Measurements from ENCODE around the gene TBXA2R. TPM values are rescaled to one million over a fixed set of nuclear protein-coding genes. Genes with fewer than 3 reads are reported as not detected.

TBXA2R gene
- total RNA-seq, 1 experiment from 2014 or later = not detected

- TF ChIP-seq, protein P1, sequence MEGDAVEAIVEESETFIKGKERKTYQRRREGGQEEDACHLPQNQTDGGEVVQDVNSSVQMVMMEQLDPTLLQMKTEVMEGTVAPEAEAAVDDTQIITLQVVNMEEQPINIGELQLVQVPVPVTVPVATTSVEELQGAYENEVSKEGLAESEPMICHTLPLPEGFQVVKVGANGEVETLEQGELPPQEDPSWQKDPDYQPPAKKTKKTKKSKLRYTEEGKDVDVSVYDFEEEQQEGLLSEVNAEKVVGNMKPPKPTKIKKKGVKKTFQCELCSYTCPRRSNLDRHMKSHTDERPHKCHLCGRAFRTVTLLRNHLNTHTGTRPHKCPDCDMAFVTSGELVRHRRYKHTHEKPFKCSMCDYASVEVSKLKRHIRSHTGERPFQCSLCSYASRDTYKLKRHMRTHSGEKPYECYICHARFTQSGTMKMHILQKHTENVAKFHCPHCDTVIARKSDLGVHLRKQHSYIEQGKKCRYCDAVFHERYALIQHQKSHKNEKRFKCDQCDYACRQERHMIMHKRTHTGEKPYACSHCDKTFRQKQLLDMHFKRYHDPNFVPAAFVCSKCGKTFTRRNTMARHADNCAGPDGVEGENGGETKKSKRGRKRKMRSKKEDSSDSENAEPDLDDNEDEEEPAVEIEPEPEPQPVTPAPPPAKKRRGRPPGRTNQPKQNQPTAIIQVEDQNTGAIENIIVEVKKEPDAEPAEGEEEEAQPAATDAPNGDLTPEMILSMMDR (IDR thresholded peaks at IDR 0.05; ENCODE audit: unreplicated experiment) = no peak
- Mint-ChIP-seq H3K4me1 (ENCODE audit: insufficient read depth, unreplicated experiment) (peaks cover 7% of the 10 kb centered on the region), H3K27ac (ENCODE audit: low read depth, unreplicated experiment) (no peak overlapping the region), H3K36me3 (ENCODE audit: insufficient read depth, unreplicated experiment) (no peaks in the 10 kb centered on the region), H3K9me3 (ENCODE audit: unreplicated experiment) (no peaks in the 10 kb centered on the region), H3K4me3 (ENCODE audit: unreplicated experiment) (no peak overlapping the region), H3K27me3 (ENCODE audit: insufficient read depth, unreplicated experiment) (no peaks in the 10 kb centered on the region)
- BruUV-seq (replicated peaks) = no TSS peak
- intact Hi-C loops (cut with micrococcal nuclease) = no loop called here
- no peak for DNase-seq (ENCODE audit: unreplicated experiment)
- ChIA-PET POLR2A (interaction anchor here (0.5 kb wide), 1 partner anchor 1265 kb away, joined by 3 read pairs; no protein-coding TSS in a partner anchor), CTCF (no interaction called here)
These were observed 3.4 kb downstream of the TBXA2R start for GRCh38 chr19:3603121-3603811.

GRCh38 chr19:3601021-3601420 lies 5.7 kb downstream of the TBXA2R start:
- H3K36me3 Mint-ChIP-seq (ENCODE audit: insufficient read depth, unreplicated experiment) = no peaks in the 10 kb centered on the region
- ChIA-PET POLR2A (interaction anchor here (0.6 kb wide), 1 partner anchor 60 kb away, joined by 3 read pairs; no protein-coding TSS in a partner anchor), CTCF (no interaction called here)
- no peaks in the 10 kb centered on the region for H3K4me1 Mint-ChIP-seq (ENCODE audit: insufficient read depth, unreplicated experiment)
- DNase-seq (ENCODE audit: unreplicated experiment) = no peak
- no peak overlapping the region for H3K4me3 Mint-ChIP-seq (ENCODE audit: unreplicated experiment)
- BruUV-seq (replicated peaks) = no TSS peak
- intact Hi-C loops (cut with micrococcal nuclease) = no loop called here
- H3K9me3 Mint-ChIP-seq (ENCODE audit: unreplicated experiment) = no peaks in the 10 kb centered on the region
- H3K27me3 Mint-ChIP-seq (ENCODE audit: insufficient read depth, unreplicated experiment) = no peaks in the 10 kb centered on the region
- TF ChIP-seq, protein P1 (IDR thresholded peaks at IDR 0.05; ENCODE audit: unreplicated experiment) = no peak
- no peak overlapping the region for H3K27ac Mint-ChIP-seq (ENCODE audit: low read depth, unreplicated experiment)

DNA sequence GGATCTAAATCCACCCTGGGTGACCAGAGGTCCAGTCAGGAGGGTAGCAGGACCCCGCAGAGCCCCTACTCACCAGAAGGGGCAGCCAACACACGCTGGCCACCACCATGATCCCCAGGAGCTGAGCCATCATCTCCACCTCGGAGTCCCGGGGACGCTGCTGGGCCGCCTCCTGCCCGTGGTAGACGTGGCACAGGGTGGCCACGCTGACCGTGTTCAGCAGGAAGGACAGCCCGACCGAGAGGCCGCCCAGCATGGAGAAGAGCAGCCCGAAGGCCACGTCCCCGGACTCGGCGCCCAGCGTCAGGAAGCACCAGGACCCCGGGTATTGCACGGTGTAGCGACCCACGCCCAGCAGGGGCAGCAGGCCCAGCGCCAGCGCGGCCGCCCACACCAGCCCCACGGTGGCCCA lies 6.9 kb downstream of the TBXA2R start:
- Mint-ChIP-seq H3K4me1 (ENCODE audit: insufficient read depth, unreplicated experiment) (no peaks in the 10 kb centered on the region), H3K27ac (ENCODE audit: low read depth, unreplicated experiment) (no peak overlapping the region), H3K36me3 (ENCODE audit: insufficient read depth, unreplicated experiment) (no peaks in the 10 kb centered on the region), H3K4me3 (ENCODE audit: unreplicated experiment) (no peak overlapping the region), H3K9me3 (ENCODE audit: unreplicated experiment) (no peaks in the 10 kb centered on the region), H3K27me3 (ENCODE audit: insufficient read depth, unreplicated experiment) (no peaks in the 10 kb centered on the region)
- ChIA-PET CTCF (interaction anchor here (0.6 kb wide), 1 partner anchor 17 kb away, joined by 3 read pairs; no protein-coding TSS in a partner anchor), POLR2A (no interaction called here)
- no peak for DNase-seq (ENCODE audit: unreplicated experiment)
- intact Hi-C loops (cut with micrococcal nuclease) = no loop called here
- TF ChIP-seq, protein P1 (IDR thresholded peaks at IDR 0.05; ENCODE audit: unreplicated experiment) = no peak
- no TSS peak for BruUV-seq (replicated peaks)

DNA sequence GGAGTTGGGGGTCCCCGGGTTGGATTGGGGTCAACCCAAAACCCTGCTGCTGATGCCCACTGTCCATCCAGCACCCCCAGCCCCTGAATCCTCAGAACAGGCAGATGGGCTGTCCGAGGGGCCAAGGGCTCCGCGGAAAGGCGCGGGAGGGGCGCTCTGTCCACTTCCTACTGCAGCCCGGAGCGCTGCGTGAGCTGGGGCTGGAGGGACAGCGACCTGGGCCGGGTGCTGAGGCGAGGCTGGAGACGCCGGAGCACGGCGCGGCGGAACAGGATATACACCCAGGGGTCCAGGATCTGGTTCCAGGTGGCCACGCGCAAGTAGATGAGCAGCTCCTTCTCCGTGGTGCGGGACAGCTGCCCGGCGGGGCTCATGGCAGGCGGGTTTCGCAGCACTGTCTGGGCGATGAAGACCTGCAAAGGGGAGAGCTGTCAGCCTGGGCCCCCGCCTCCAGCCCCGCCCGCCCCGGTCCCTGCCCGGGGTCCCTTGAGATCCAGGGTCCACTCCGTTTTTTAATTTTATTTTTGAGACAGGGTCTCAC lies 11.1 kb downstream of the TBXA2R start:
- intact Hi-C loops (cut with micrococcal nuclease) = no loop called here
- no peak for DNase-seq (ENCODE audit: unreplicated experiment)
- Mint-ChIP-seq H3K4me1 (ENCODE audit: insufficient read depth, unreplicated experiment) (no peaks in the 10 kb centered on the region), H3K27ac (ENCODE audit: low read depth, unreplicated experiment) (no peak overlapping the region), H3K9me3 (ENCODE audit: unreplicated experiment) (no peaks in the 10 kb centered on the region), H3K4me3 (ENCODE audit: unreplicated experiment) (no peak overlapping the region), H3K36me3 (ENCODE audit: insufficient read depth, unreplicated experiment) (no peaks in the 10 kb centered on the region), H3K27me3 (ENCODE audit: insufficient read depth, unreplicated experiment) (no peaks in the 10 kb centered on the region)
- BruUV-seq (replicated peaks) = no TSS peak
- CTCF ChIA-PET = interaction anchor here (0.5 to 0.6 kb wide), 2 partner anchors 28 to 97 kb away, joined by 3 read pairs; no protein-coding TSS in a partner anchor
- TF ChIP-seq, protein P1 (IDR thresholded peaks at IDR 0.05; ENCODE audit: unreplicated experiment) = no peak
- POLR2A ChIA-PET = no interaction called here
